Measurements from ENCODE around the gene KLHL36. TPM values are rescaled to one million over a fixed set of nuclear protein-coding genes. Genes with fewer than 3 reads are reported as not detected.

Gene KLHL36
- total RNA-seq, 1 donor from 2014 or later: 78.5 TPM

DNA sequence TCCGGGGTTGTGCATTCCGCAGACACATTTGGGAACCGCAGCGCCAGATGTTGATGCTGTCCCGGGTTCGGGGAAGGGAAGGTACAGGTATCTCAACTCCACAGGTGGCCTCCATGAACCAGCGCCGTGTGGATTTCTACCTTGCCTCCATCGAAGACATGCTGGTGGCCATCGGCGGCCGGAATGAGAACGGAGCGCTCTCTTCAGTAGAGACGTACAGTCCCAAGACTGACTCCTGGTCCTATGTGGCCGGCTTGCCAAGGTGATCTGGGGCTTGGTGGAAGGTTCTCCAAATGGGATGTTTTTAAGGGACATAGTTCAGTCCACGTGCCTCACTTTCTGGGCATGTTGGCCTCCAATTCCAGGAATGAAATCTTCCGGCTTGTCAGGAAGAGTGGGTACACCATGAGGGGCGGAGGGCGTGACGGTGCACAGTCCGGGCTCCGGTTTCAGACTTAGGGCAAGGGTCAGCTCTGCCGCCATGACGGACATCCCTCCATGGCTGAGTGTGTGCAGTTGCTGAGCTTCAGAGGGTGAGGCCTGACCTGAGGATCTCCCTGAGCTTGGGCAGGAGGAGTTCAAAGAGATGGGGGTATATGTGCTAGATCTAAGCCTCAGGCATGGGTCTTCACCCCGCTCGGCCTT is 11.5 kb downstream of the KLHL36 start:
- DNase-seq (ENCODE audit: low read depth): no peak
- no peak overlapping the region for H3K4me3 ChIP-seq (ENCODE audit: low read depth, low read length)
- TF ChIP-seq CTCF (IDR thresholded peaks at IDR 0.05; ENCODE audit: insufficient read depth, low read length, poor library complexity, severe bottlenecking): no peak
- H3K27me3 ChIP-seq (ENCODE audit: control insufficient read depth, insufficient read depth, low read length): no peaks in the 10 kb centered on the region
- H3K36me3 ChIP-seq (ENCODE audit: control insufficient read depth, insufficient read depth, low read length): peaks cover 3% of the 10 kb centered on the region

DNA sequence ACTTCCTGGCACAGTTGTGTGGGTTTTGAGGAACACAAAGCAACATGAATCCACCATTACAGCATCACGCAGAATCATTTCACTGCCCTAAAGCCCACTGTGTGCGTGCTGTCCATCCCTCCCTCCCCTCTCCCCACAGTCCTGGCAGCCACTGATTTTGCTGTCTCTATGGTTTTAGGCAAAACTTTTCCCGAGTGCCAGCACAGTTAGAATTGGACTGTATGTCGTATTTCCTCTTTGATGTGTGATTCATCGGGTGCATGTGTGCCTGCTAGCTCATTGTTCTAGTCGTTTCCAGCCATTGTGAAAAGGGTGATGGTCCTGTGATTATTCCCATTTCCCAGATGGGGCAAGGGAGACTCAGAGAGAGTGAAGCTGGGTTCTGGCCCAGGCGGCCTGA is 12.7 kb downstream of the KLHL36 start:
- Histone ChIP-seq H3K36me3 (ENCODE audit: control insufficient read depth, insufficient read depth, low read length) (peaks cover 5% of the 10 kb centered on the region), H3K4me3 (ENCODE audit: low read depth, low read length) (no peak overlapping the region), H3K27me3 (ENCODE audit: control insufficient read depth, insufficient read depth, low read length) (no peaks in the 10 kb centered on the region)
- DNase-seq (ENCODE audit: low read depth): no peak
- TF ChIP-seq CTCF (IDR thresholded peaks at IDR 0.05; ENCODE audit: insufficient read depth, low read length, poor library complexity, severe bottlenecking): no peak

DNA sequence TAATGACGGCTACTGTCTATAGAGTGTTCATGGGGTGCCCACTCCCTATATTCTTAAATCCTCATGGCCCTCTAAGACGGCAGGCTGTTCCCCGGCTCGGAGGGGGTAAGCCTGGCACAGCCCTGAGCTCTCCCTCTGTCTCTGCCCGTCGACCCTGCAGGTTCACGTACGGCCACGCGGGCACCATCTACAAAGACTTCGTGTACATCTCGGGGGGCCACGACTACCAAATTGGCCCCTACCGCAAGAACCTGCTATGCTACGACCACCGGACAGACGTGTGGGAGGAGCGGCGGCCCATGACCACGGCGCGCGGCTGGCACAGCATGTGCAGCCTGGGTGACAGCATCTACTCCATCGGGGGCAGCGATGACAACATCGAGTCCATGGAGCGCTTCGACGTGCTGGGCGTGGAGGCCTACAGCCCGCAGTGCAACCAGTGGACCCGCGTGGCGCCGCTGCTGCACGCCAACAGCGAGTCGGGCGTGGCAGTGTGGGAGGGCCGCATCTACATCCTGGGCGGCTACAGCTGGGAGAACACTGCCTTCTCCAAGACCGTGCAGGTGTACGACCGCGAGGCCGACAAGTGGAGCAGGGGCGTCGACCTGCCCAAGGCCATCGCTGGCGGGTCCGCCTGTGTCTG is 13.2 kb downstream of the KLHL36 start:
- TF ChIP-seq CTCF (IDR thresholded peaks at IDR 0.05; ENCODE audit: insufficient read depth, low read length, poor library complexity, severe bottlenecking): no peak
- H3K27me3 ChIP-seq (ENCODE audit: control insufficient read depth, insufficient read depth, low read length): no peaks in the 10 kb centered on the region
- peaks cover 5% of the 10 kb centered on the region for H3K36me3 ChIP-seq (ENCODE audit: control insufficient read depth, insufficient read depth, low read length)
- DNase-seq (ENCODE audit: low read depth): no peak
- H3K4me3 ChIP-seq (ENCODE audit: low read depth, low read length): no peak overlapping the region

DNA sequence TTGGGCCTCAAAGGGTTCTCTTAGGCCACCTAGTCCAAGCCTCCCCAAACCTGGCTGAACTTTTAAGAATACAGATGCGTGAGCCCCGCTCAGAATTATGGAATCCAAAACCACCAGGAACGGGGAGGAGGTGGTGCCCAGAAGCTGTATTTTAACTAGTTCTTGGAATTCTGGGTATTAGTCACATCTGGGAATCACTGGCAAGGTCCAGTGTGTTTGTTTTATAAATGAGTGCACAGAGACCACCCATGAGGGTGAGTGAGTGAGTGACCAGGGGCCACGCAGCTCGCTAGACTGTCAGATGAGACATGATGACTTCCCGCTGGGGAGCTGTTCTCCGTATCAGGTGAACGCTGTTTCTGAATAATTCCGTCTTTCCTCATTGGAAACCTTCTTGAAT is 14.2 kb downstream of the KLHL36 start:
- no peak for TF ChIP-seq CTCF (IDR thresholded peaks at IDR 0.05; ENCODE audit: insufficient read depth, low read length, poor library complexity, severe bottlenecking)
- H3K4me3 ChIP-seq (ENCODE audit: low read depth, low read length): no peak overlapping the region
- no peaks in the 10 kb centered on the region for H3K27me3 ChIP-seq (ENCODE audit: control insufficient read depth, insufficient read depth, low read length)
- DNase-seq (ENCODE audit: low read depth): no peak
- peaks cover 3% of the 10 kb centered on the region for H3K36me3 ChIP-seq (ENCODE audit: control insufficient read depth, insufficient read depth, low read length)

GRCh38 chr16:84663433-84664101 is 15.3 kb downstream of the KLHL36 start:
- TF ChIP-seq CTCF (IDR thresholded peaks at IDR 0.05; ENCODE audit: insufficient read depth, low read length, poor library complexity, severe bottlenecking): no peak
- Histone ChIP-seq H3K36me3 (ENCODE audit: control insufficient read depth, insufficient read depth, low read length) (peaks cover 3% of the 10 kb centered on the region), H3K4me3 (ENCODE audit: low read depth, low read length) (no peak overlapping the region), H3K27me3 (ENCODE audit: control insufficient read depth, insufficient read depth, low read length) (no peaks in the 10 kb centered on the region)
- no peak for DNase-seq (ENCODE audit: low read depth)

Data from kidney epithelial cell (primary cell).